GM21528 (cell line): ENCODE results near the gene WARS2.
"Not testable (repeated sequence)": the region's sequence is repeated elsewhere in the genome, so short reads cannot be mapped to it uniquely, and the experiment has no call there.

Experiments
- ATAC-seq: cut with Tn5 transposase; IDR thresholded peaks from one replicate; pipeline ENCODE4 v1.9.1; 2021; ENCODE audit warnings: mild to moderate bottlenecking, moderate library complexity; ENCODE audit not compliant: unreplicated experiment, low FRiP score

The WARS2 gene

DNA sequence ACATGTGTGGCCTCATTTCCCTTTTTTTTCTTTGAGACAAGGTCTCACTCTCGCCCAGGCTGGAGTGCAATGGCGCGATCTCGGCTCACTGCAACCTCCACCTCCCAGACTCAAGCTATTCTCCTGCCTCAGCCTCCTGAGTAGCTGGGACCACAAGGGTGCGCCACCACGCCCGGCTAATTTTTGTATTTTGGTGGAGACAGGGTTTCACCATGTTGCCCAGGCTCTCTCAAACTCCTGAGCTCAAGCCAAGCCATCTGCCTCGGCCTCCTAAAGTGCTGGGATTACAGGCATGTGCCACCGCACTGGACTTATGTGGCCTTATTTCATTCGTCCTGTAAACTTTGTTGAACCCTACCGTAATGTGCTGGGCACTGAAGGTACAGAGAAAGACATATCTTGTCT is 569 bp upstream of the WARS2 start:
- ATAC-seq = no peak

- ATAC-seq = peak; percentile 40
These were observed 636 bp downstream of the WARS2 start for GRCh38 chr1:119139857-119140176.

- no peak for ATAC-seq
These were observed 1.1 kb downstream of the WARS2 start for GRCh38 chr1:119139403-119139802.

GRCh38 chr1:119136401-119136800 is 4.1 kb downstream of the WARS2 start:
- ATAC-seq = no peak

GRCh38 chr1:119133987-119134386 is 6.5 kb downstream of the WARS2 start:
- ATAC-seq = no peak

DNA sequence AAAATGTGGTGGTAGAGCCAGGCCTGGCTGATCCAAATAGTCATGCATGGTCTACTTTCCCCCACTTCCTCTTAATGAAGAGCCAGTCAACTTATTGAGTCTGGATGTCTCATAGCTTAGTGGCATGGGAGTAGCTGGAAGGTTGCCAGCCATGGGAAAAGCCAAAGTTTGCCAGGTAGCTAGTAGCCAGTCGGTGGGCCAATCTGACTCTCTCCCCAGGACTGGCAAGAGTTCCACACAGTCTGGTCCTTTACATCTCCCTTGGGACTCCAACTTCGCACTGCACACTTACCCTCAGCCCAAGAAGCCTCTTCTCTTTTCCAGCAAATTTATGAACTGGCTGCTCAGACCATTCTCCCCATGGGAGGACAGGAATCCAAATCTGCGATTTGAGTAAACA is 8.3 kb downstream of the WARS2 start:
- no peak for ATAC-seq

DNA sequence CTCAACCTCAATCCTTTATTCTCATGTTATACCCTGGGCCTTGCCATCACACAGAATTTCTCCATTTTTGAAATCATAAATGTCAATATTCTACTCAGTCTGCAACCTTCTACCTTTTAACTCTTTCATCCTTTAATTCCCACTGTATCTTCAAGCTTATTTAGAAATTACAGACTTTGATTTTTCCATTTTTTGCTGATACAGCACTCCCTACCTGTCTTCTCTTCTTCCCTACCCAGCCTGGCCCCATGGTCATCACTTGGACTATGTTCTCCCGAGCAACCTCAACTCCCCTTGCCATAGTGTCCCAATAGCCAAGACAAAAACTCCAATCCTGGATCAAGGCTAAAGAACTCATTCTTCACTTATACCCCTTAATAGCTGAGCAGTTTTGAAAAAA is 14.6 kb downstream of the WARS2 start:
- no peak for ATAC-seq

- ATAC-seq = no peak
These were observed 15.7 kb downstream of the WARS2 start for GRCh38 chr1:119124764-119125163.

DNA sequence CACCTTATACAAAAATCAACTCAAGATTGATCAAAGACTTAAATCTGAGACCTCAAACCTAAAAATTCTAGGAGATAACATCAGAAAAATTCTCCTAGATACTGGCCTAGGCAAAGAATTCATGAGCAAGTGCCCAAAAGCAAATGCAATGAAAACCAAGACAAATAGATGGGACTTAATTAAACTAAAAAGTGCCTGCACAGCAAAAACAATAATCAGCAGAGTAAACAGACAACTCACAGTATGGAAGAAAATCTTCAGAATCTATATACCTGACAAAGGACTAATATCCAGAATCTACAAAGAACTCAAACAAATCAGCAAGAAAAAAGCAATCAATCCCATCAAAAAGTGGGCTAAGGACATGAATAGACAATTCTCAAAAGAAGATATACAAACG is 18.6 kb downstream of the WARS2 start:
- ATAC-seq = not testable (repeated sequence)

- ATAC-seq = no peak
These were observed 23.7 kb downstream of the WARS2 start for GRCh38 chr1:119116725-119117124.

GRCh38 chr1:119115736-119116135 is 24.7 kb downstream of the WARS2 start:
- no peak for ATAC-seq

- ATAC-seq = no peak
These were observed 25.1 kb downstream of the WARS2 start for GRCh38 chr1:119115311-119115710.

GRCh38 chr1:119114786-119115185 is 25.7 kb downstream of the WARS2 start:
- ATAC-seq = no peak

GRCh38 chr1:119112791-119113190 is 27.7 kb downstream of the WARS2 start:
- ATAC-seq = no peak

DNA sequence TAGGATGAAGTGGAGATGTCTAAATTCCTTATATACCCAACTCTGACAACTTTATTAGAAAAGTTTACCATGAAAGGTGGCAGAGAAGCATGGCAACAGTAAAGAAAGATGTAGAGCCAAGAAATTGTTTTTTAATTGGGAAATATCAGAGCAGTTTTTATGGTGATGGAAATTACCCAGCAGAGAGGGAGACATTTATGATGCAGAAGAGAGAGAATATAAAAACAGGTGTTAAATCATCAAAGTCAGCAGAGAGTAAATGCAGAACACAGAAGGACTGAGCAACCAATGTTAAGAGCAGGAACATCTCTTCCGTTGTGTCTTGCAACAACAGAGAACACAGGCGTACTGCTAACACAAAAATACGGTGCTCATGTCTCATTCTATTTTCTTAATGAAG is 28.2 kb downstream of the WARS2 start:
- no peak for ATAC-seq

DNA sequence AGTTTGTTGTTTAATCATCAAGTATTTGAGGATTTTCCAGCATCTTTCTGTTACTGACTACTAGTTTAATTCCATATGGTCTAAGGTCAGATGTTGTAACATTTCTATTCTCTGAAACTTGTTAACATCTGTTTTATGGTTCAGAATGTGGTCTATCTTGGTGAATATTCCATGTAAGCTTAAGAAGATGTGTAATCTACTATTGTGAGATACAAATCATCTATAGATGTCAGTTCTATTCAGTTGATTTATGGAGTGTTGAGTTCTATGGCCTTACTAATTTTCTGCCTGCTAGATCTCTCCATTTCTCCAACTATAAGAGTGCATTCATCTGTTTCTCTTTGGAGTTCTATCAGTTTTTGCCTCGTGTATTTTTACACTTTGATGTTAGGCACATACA is 31.5 kb downstream of the WARS2 start:
- ATAC-seq = no peak

GRCh38 chr1:119103764-119104163 is 36.7 kb downstream of the WARS2 start:
- ATAC-seq = no peak

DNA sequence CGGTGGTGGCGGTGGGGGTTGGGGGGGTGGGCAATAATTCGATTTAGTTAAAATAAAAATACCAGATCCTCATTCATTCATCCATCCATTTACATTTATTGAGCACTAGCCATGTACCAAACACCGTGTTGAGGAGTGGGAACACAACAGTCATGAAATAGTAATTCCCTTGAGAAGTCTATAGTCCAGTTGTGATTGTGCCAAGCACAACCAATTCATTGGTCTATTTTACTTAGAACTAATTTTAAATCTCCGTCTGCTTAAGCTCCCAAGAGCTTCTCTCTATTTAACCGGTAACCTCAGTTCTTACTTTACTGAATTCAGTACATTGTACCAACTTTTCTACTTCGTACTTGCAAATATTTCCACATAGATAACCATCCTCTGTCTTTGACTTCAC is 38.4 kb downstream of the WARS2 start:
- ATAC-seq = no peak

- ATAC-seq = no peak
These were observed 38.9 kb downstream of the WARS2 start for GRCh38 chr1:119101563-119101962.

DNA sequence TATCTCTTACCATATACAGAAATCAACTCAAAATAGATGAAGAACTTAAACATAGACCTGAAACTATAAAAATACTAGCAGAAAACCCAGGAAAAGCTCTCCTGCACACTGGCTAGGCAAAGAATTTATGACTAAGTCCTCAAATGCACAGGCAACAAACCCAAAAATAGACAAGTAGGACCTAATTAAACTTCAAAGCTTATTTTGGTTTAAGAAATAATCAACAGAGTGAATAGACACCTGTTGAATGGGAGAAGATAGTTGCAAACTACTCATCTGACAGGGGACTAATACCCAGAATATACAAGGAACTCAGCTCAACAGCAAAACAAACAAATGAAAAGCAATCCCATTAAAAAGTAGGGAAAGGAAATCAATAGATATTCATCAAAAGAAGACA is 40.7 kb downstream of the WARS2 start:
- no peak for ATAC-seq

DNA sequence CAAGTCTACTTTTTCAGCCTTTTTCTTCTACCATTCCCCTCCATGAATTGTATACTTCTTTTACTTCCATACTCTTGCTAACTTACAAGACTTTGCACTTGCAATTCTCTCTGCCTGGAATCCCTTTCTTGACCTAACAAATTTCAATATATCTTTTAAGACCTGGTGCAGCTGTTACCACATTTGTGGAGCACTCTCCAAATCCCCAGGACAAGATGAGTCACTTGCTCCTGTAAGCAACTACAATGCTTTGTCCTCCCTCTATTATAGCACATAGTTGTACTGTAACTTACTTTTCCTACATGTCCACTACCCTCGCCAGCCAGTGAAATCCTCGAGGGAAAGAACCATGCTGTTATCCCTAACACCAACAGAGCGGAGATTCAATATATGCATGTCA is 43.1 kb downstream of the WARS2 start:
- no peak for ATAC-seq

- no peak for ATAC-seq
These were observed 46.7 kb downstream of the WARS2 start for GRCh38 chr1:119093721-119094120.

- ATAC-seq = no peak
These were observed 48.8 kb downstream of the WARS2 start for GRCh38 chr1:119091618-119092017.

GRCh38 chr1:119090250-119090649 is 50.2 kb downstream of the WARS2 start:
- no peak for ATAC-seq
